A673 (cell line): Measurements from ENCODE around the gene MAPK12.

Experiments
- CTCF ChIP-seq: fragments of 300-800, 200-600 bp; sonication (generic); conservative IDR thresholded peaks from 2 replicates; pipeline ENCODE4 v1.5.1; 2017; ENCODE audit warnings: low read depth, mild to moderate bottlenecking, antibody characterized with exemption, low read length, moderate library complexity, mixed read lengths
- EZH2 ChIP-seq: fragments of 200-600 bp; sonication (generic); IDR thresholded peaks from 2 replicates; pipeline ENCODE4 v1.6.1; 2017; ENCODE audit warnings: borderline replicate concordance, low read depth, mild to moderate bottlenecking, mixed read lengths, antibody characterized with exemption, low read length; ENCODE audit not compliant: poor library complexity, severe bottlenecking

- no peak for TF ChIP-seq CTCF
- no peak for TF ChIP-seq EZH2
These were observed 16.0 kb downstream of the MAPK12 start for GRCh38 chr22:50245214-50246072.
